GM18868 (cell line): ENCODE data around the gene NFIX.

ENCODE experiments used
- ATAC-seq: cut with Tn5 transposase; IDR thresholded peaks from one replicate; pipeline ENCODE4 v1.9.1; 2021; ENCODE audit warnings: mild to moderate bottlenecking, moderate library complexity; ENCODE audit not compliant: unreplicated experiment

NFIX gene

DNA sequence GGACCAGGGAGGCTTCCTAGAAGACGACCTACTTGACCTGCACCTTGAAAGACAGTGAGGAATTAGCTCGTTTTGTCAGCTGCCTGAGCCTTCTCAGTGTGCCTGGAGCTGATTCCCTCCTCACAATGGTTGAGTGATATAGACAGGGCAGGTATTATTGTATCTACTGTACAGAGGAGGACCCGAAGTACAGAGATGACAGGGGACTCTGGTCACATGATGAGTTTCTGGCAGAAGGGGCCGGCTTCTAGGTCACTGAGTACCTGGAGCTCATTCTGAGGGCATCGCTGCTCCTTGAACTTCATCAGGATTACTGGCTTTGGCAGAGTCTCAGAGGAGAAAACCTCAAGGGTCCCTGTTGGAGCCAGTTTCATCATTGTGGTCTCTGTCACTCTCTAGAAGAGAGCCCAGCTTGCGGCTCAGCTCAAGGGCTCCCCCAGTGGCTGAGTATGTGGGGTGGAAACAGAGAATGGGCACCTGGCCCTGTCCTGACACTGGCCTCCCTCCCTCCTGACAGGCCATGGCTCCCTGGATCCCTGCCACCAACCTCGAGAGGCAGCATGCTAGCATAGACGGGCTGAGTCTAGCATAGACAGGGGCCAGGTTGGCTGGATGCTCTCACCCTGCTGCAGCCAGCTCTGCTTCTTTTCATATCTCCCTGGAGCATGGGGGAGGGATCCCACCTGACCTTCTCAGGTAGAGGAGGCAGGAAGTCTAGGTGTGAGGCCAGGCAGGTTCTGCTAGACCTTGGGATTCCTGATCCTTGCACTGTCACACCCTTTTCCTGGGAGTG is 38.7 kb downstream of the NFIX start:
- ATAC-seq, result no peak

GRCh38 chr19:13034636-13035035 is 39.4 kb downstream of the NFIX start:
- no peak for ATAC-seq

DNA sequence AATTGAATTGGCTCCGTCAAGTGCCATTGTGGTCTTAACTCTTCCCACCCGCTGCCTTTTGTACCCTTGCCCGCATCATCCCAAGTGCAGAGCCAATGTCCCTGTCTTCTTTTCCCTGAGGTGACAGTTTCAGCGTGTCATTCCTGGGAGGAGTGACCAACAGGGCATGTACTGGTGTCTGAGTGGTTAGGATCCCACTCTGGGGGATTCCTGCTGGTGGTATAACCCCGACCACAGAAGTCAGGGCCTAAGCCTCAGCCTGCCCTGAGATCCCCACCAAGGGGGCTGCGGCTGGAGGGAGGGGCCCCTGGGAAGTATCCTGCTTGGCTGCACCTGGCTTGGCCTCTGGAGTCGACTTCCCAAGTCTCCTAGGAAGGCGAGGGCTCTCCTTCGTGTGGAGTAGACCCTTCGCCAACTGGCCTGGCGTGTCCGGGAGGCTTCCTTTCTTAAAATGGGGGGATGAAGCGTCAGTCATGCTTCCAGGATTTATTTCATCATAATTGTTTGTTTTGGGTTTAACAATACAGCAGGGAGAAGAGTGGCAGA is 40.6 kb downstream of the NFIX start:
- no peak for ATAC-seq

DNA sequence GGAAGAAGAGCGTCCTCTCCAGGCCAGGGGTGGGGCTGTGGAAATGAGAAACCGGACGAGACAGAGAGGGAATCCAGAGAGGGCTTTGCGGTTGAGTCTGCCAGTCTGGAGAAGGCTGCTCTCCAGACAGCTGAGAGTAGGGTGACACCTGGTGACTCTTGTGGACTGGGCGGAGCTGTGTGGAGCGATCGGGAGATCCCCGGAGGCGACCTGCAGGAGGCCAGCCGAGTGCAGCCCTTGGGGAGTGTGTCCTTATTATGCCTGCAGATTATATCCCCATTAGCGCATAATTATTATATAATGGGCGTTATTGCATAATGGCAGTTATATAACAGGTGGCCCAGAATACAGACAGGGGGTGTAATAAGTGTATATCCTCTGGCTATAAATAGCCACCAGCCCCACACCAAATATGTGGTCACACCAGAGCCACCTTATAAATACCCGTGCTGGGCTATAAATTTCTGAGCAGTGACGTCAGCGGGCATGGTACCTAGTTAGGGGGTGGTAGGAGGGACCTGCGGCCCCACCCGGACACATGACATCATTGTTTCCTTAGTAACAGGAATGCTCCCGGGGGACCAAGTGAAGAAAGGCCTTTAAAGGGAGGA is 41.2 kb downstream of the NFIX start:
- ATAC-seq, result no peak

GRCh38 chr19:13037161-13037560 is 41.9 kb downstream of the NFIX start:
- no peak for ATAC-seq

- no peak for ATAC-seq
These were observed 42.5 kb downstream of the NFIX start for GRCh38 chr19:13037731-13038130.

GRCh38 chr19:13038306-13039210 is 43.3 kb downstream of the NFIX start:
- no peak for ATAC-seq

DNA sequence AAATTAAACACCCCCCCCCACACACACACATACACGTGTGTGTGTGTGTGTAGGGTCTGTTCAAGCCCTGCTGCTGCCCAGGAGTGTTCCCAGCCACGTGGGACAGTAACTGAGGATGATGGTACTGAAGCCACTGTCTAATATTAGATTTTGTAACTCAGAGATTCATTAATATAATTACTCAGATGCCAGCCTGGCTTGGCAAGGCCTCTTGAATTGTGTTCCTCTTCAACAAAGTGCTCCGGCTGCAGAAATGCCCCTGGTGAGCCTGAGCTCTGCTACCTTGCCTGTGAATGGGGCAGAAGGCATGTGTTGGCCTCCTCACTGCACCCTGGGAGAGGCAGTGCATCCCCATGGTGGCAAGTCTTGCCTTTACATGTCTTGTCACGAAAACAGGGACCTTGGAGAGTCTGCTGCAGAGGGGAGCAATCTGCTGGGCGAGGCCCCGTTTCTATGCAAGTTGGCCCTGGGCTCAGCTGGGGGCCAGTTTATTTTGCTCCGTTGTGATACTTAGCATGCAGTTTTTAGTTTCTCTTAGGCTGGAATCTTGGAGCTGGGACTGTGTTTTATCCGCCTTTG is 44.0 kb downstream of the NFIX start:
- ATAC-seq, result no peak

- no peak for ATAC-seq
These were observed 45.1 kb downstream of the NFIX start for GRCh38 chr19:13040232-13040947.

DNA sequence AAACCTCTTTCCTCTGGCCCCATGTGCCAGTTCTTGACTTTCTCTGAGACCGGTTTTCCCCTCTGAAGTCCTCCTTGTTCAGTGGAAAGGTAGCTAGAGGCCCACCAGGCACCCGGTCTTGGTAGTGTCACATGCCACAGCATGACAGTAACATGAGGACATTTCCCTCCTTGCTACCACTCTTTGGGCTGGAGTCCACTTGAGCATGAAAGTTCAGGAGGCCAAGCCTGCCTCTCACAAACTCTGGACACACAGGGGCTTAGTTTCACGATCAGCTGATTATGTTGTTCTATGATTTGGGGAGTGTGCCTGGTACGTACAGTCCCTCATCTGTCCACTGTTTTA is 45.6 kb downstream of the NFIX start:
- no peak for ATAC-seq

DNA sequence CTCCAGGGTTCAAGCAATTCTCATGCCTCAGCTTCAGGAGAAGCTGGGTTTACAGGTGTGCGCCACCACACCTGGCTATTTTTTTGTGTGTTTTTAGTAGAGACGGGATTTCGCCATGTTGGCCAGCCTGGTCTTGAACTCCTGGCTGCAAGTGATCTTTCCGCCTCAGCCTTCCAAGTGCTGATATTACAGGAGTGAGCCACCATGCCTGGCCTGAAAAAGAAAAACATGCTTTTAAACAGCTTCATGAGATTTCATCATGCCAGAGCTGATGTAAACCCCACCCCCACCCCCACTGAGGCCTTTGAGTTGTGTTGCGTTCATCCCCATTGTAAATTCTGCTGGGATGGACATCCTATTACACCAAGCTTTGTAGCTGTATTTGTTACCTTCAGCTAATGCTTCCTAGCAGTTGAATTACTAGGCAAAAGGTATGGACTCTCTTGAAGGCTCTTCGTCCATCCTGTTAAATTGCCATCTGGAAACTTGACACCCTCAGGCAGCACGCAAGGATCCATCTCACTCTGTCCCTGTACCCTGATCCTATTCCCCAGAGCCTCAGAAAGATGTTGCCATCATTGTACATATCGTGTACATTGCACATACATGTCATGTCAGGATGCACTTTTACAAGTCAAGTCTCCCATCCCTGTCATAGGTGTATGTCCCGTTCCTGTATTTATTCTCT is 47.3 kb downstream of the NFIX start:
- no peak for ATAC-seq

DNA sequence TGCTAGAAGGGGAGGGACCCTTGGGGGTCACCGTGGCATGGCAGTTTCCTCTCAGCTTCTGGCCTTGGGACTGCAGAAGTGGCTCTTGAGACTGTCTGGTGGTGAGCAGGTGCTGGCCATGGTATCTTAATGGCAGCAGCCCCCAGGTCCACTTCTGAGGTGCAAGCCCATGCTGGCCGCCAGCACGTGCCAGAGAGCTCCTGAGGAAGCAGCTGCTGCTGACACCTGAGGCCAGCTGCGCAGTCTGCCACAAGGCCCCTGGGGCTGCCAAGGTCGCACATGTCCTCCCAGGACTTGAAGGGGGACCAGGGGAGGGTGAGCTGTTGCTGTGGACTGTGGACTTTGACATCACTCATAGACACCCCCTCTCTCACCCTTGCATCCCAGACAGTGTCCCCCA is 48.0 kb downstream of the NFIX start:
- no peak for ATAC-seq

DNA sequence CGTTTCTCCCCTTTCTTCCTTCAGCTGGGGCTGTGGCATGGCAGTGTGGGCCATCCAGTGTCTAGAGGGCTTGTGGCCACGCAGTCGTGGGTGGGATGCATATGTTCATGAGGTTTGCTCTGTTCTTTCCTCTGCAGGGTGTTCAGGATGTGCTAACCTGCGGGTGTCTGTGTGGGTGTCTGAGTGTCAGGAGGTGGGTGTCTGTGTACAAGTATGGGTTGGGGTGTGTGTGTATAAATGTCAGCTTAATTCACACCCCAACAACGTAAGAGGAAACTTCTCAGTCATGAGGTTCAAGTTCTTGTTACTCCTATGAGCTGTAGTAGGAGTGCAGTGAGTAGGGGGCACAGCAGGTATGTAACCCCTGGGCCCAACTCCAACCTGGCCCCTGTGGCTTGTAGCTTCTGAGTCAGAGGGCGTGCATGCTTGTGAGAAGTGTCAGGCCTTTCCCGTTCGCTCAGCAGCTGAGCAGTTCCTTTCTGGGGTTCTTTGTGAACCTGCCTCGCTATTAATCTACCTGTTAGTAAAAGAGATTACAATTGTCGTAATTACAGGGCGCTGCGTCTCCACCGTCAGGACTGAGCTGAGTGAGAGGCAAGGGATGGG is 49.1 kb downstream of the NFIX start:
- ATAC-seq, result no peak

- no peak for ATAC-seq
These were observed 50.5 kb downstream of the NFIX start for GRCh38 chr19:13045812-13046211.

- no peak for ATAC-seq
These were observed 52.1 kb downstream of the NFIX start for GRCh38 chr19:13047374-13047773.

- no peak for ATAC-seq
These were observed 55.0 kb downstream of the NFIX start for GRCh38 chr19:13050274-13050673.

GRCh38 chr19:13051557-13052165 is 56.4 kb downstream of the NFIX start:
- ATAC-seq, result no peak

- ATAC-seq, result no peak
These were observed 57.3 kb downstream of the NFIX start for GRCh38 chr19:13052447-13053175.
